ENCODE data around the gene MSL3.

DNA sequence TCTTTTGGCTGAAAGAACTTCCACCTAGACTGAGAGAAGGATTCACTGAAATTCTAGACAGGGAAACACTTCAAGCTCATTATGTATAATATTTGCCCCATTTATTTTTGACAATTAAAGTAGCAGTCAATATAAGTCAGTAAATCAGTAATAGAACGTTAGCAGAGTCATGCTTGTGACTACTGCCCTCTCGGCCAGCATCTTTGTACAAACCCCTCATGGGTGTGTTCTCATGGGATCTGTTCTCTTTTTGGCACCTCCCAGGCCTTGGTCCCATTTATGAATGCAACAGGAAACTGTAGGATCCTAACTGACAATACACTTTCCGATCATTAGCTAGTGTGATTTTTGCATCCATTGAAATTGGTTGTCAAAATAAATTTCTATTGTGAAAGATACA lies 2.9 kb downstream of the MSL3 start:
- TF ChIP-seq POLR2AphosphoS5 (IDR thresholded peaks at IDR 0.05; ENCODE audit: insufficient read depth, low read depth, low read length) (no peak), POLR2A (IDR thresholded peaks at IDR 0.05; ENCODE audit: low read depth, low read length) (no peak), CTCF (IDR thresholded peaks at IDR 0.05; ENCODE audit: extremely low read depth in 1 of 2, insufficient read depth in 1 of 2, low read depth in 1 of 2, low read length in 2 of 2) (no peak), MAX (IDR thresholded peaks at IDR 0.05; ENCODE audit: insufficient read depth, insufficient read length) (no peak), EZH2 (IDR thresholded peaks at IDR 0.05; ENCODE audit: borderline replicate concordance, low read depth, low read length, severe bottlenecking) (no peak), GATA2 (IDR thresholded peaks at IDR 0.05; ENCODE audit: insufficient read depth, insufficient read length, low read depth, low read length) (no peak), JUN (IDR thresholded peaks at IDR 0.05; ENCODE audit: borderline replicate concordance, insufficient read depth, insufficient read length, low read depth) (no peak), MYC (IDR thresholded peaks at IDR 0.05; ENCODE audit: low read depth, low read length) (no peak), FOS (IDR thresholded peaks at IDR 0.05; ENCODE audit: borderline replicate concordance, insufficient read depth, low read length) (no peak)

Data from endothelial cell of umbilical vein (primary cell).